Upper lobe of left lung (tissue), 6 donors: ENCODE measurements around the gene HSPB1. TPM values are rescaled to one million over a fixed set of nuclear protein-coding genes. Genes with fewer than 3 reads are reported as not detected.
A peak's percentile ranks its signal among the peaks of the same experiment; 100 is the strongest.

Experiments used
- ATAC-seq, 2 donors: fragments of 200-7000 bp; cut with Tn5 transposase; one replicate each; pipeline ENCODE4 v1.9.1; 2022; ENCODE audit warnings: mild to moderate bottlenecking in 2 of 2, moderate library complexity in 2 of 2; ENCODE audit not compliant: low FRiP score in 2 of 2
- DNase-seq, 2 donors: peaks; one replicate each; pipeline ENCODE4 v3.0.0-alpha.2; 2019 to 2020
- H3K27ac ChIP-seq, 4 donors: fragments of 200-600 bp; sonication (generic); one replicate each; pipeline ENCODE4 v1.5.1; 2016 to 2019
- H3K27me3 ChIP-seq, 4 donors: fragments of 200-600 bp; sonication (generic); one replicate each; pipeline ENCODE4 v1.5.1; 2017 to 2019
- H3K36me3 ChIP-seq, 4 donors: fragments of 200-600 bp; sonication (generic); one replicate each; pipeline ENCODE4 v1.5.1; 2016 to 2019
- H3K4me1 ChIP-seq, 4 donors: fragments of 200-600 bp; sonication (generic); one replicate each; pipeline ENCODE4 v1.5.1; 2018 to 2019
- H3K4me3 ChIP-seq, 4 donors: fragments of 200-600 bp; sonication (generic); one replicate each; pipeline ENCODE4 v1.5.1; 2017 to 2019; ENCODE audit warnings: mild to moderate bottlenecking in 2 of 4, moderate library complexity in 1 of 4
- H3K9me3 ChIP-seq, 4 donors: fragments of 200-600 bp; sonication (generic); one replicate each; pipeline ENCODE4 v1.5.1; 2018 to 2019
- CTCF ChIP-seq, 6 experiments: fragments of 450-650 bp in 4 of 6; fragments of 200-600 bp in 2 of 6; sonication (generic) in 2 of 6; IDR thresholded peaks; one replicate each; pipeline ENCODE4 v1.5.1; 2016 to 2019; ENCODE audit warnings: antibody characterized with exemption in 6 of 6
- EP300 ChIP-seq, 4 donors: sonication (generic); formaldehyde crosslinking; IDR thresholded peaks; one replicate each; pipeline ENCODE4 v1.5.1; 2017; ENCODE audit warnings: antibody characterized with exemption in 4 of 4, control low read depth in 2 of 4
- POLR2A ChIP-seq, 4 donors: fragments of 450-650 bp; IDR thresholded peaks; one replicate each; pipeline ENCODE4 v1.5.1; 2016 to 2017; ENCODE audit warnings: antibody characterized with exemption in 4 of 4, mild to moderate bottlenecking in 2 of 4
- POLR2AphosphoS5 ChIP-seq, 2 donors: sonication (generic); formaldehyde crosslinking; IDR thresholded peaks; one replicate each; pipeline ENCODE4 v1.5.1; 2017; ENCODE audit warnings: antibody characterized with exemption in 2 of 2
- WGBS, 2 donors: methylation state at CpG; one replicate each; pipeline ENCODE4 v1.1.5; 2017 to 2018; 5-methylcytosine and 5-hydroxymethylcytosine counted together
- total RNA-seq, 6 donors: library from RNA; depleted of rRNA in 4 of 6; stranded (reverse); fragments of >200 nt in 4 of 6; gene quantifications; one replicate each; pipeline versions ENCODE4 v1.1.0 to v1.2.1, GENCODE V29; 2016 to 2021
- donor health status: DM: no; HTN: no; CAD: no; lungs with moderate emphysema.
- donor health status: DM: no; HTN: yes; CAD: no; lungs with severe emphysema.

Gene HSPB1
- total RNA-seq, 6 donors from 2014 or later: 164 to 703 (median 300) TPM

DNA sequence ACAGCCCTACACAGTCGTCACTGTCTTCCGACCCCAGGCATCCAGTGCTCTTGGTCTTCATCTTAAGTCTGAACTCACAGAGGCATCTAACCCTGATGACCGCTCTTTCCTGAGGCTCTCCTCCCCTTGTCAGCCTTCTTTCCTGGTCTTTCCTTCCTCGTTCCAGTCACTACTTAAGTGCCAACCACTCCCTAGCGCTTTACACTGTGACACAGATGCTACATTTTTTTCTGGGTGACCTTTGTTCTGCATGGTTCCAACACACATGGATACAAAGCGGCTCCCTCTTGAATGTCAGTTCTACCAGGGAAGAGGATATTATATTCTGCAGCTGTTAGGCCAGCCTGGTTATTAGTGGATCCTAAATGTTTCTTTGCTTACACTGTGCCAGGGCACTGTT is 43.6 kb downstream of the HSPB1 start:
- TF ChIP-seq CTCF (IDR thresholded peaks at IDR 0.05) (no peak), POLR2A (IDR thresholded peaks at IDR 0.05) (no peak)
- Histone ChIP-seq H3K4me3 (no peak overlapping the region), H3K36me3 (peaks cover 7 to 74% (median 29%) of the 10 kb centered on the region in 4 donors), H3K27ac (peak overlapping the region; percentile 63 to 83 (median 79)), H3K9me3 (no peaks in the 10 kb centered on the region), H3K4me1 (peaks cover 17 to 55% (median 36%) of the 10 kb centered on the region in 4 donors), H3K27me3 (no peaks in the 10 kb centered on the region)
- DNase-seq: peak in 1 of 2 donors; percentile 56
- 64 to 72% methylated on average over 6 of the region's 6 CpGs for WGBS, 2 donors
- peak in 1 of 2 donors; percentile 90 for ATAC-seq

GRCh38 chr7:76346778-76347177 is 44.3 kb downstream of the HSPB1 start:
- ATAC-seq: peak; percentile 51 to 60
- Histone ChIP-seq H3K4me3 (no peak overlapping the region), H3K27ac (peak overlapping the region; percentile 63 to 83 (median 79)), H3K9me3 (no peaks in the 10 kb centered on the region), H3K27me3 (no peaks in the 10 kb centered on the region), H3K4me1 (peaks cover 18 to 50% (median 33%) of the 10 kb centered on the region in 4 donors), H3K36me3 (peaks cover 7 to 74% (median 29%) of the 10 kb centered on the region in 4 donors)
- no peak for DNase-seq
- 27 to 41% methylated on average over 8 of the region's 8 CpGs for WGBS, 2 donors
- no peak for TF ChIP-seq POLR2A (IDR thresholded peaks at IDR 0.05)
- TF ChIP-seq POLR2AphosphoS5 (IDR thresholded peaks at IDR 0.05): no peak
- TF ChIP-seq CTCF (IDR thresholded peaks at IDR 0.05): no peak
- no peak for TF ChIP-seq EP300 (IDR thresholded peaks at IDR 0.05)

GRCh38 chr7:76347710-76348109 is 45.2 kb downstream of the HSPB1 start:
- no peak overlapping the region for H3K4me3 ChIP-seq
- no peak for ATAC-seq
- 52 to 62% methylated on average over 5 of the region's 5 CpGs for WGBS, 2 donors
- TF ChIP-seq CTCF (IDR thresholded peaks at IDR 0.05) (no peak), EP300 (IDR thresholded peaks at IDR 0.05) (no peak), POLR2A (IDR thresholded peaks at IDR 0.05) (no peak), POLR2AphosphoS5 (IDR thresholded peaks at IDR 0.05) (no peak)
- H3K4me1 ChIP-seq: peaks cover 19 to 48% (median 35%) of the 10 kb centered on the region in 4 donors
- H3K9me3 ChIP-seq: no peaks in the 10 kb centered on the region
- no peaks in the 10 kb centered on the region for H3K27me3 ChIP-seq
- H3K27ac ChIP-seq: peak overlapping the region in 2 of 4 donors; percentile 63 to 83
- peaks cover 7 to 68% (median 29%) of the 10 kb centered on the region in 4 donors for H3K36me3 ChIP-seq
- no peak for DNase-seq

DNA sequence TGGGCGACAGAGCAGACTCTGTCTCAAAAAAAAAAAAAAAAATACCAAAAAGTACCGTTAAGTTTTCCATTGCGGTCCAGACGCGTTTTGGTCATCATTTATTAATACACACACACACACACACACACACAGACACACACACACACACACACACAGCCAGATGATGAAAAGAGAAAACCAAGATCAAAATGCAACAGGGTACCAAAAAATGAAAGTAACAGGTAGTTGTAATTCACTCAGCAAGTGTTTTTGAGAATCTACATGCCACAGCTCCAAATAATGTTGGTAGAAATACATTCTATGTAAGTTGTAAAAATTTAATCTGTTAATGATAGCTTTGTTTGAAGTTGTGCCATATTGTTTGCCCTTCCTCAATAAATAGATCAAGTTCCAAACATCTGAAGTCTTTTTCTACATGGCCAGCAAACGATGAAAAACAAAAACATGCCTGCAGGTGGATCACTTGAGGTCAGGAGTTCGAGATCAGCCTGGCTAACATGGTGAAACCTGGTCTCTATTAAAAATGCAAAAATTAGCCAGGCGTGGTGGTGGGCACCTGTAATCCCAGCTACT is 46.9 kb downstream of the HSPB1 start:
- H3K4me1 ChIP-seq: peaks cover 19 to 53% (median 33%) of the 10 kb centered on the region in 4 donors
- no peak for TF ChIP-seq EP300 (IDR thresholded peaks at IDR 0.05)
- no peak for TF ChIP-seq POLR2A (IDR thresholded peaks at IDR 0.05)
- TF ChIP-seq CTCF (IDR thresholded peaks at IDR 0.05): no peak
- TF ChIP-seq POLR2AphosphoS5 (IDR thresholded peaks at IDR 0.05): no peak
- DNase-seq: no peak
- no peak overlapping the region for H3K27ac ChIP-seq
- H3K36me3 ChIP-seq: peaks cover 7 to 53% (median 21%) of the 10 kb centered on the region in 4 donors
- ATAC-seq: no peak
- H3K4me3 ChIP-seq: no peak overlapping the region
- WGBS, 2 donors: 85 to 90% methylated on average over 8 of the region's 8 CpGs
- no peaks in the 10 kb centered on the region for H3K9me3 ChIP-seq
- H3K27me3 ChIP-seq: no peaks in the 10 kb centered on the region

DNA sequence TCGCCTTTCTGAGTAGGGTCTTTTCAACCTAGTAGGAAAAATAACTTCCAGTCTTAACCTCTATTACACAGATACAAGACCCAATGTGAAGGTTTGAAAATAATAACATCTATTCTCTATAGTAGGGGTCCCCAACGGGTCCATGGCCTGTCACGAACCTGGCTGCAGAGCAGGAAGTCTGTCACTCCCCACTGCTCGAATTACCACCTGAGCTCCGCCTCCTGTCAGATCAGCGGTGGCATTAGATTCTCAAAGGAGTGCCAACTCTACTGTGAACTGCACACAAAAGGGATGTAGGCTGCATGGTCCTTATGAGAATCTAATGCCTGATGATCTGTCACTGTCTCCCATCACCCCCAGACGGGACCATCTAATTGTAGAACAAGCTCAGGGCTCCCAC is 48.9 kb downstream of the HSPB1 start:
- H3K4me3 ChIP-seq: no peak overlapping the region
- peaks cover 29 to 61% (median 39%) of the 10 kb centered on the region in 4 donors for H3K4me1 ChIP-seq
- no peak overlapping the region for H3K27ac ChIP-seq
- peaks cover 3 to 41% (median 9%) of the 10 kb centered on the region in 4 donors for H3K36me3 ChIP-seq
- no peaks in the 10 kb centered on the region for H3K27me3 ChIP-seq
- no peak for ATAC-seq
- no peaks in the 10 kb centered on the region for H3K9me3 ChIP-seq
- WGBS, 2 donors: 88 to 90% methylated on average over 6 to 7 of the region's 7 CpGs
- DNase-seq: no peak
- TF ChIP-seq POLR2AphosphoS5 (IDR thresholded peaks at IDR 0.05) (no peak), POLR2A (IDR thresholded peaks at IDR 0.05) (no peak), EP300 (IDR thresholded peaks at IDR 0.05) (no peak)
